Fibroblast of skin of left biceps (primary cell): Measurements from ENCODE around the gene PTPRN2.

Experiments
- DNase-seq, 2 experiments: peaks; one replicate each; pipeline ENCODE4 v3.0.0-alpha.2; 2013; ENCODE audit warnings: low read depth in 2 of 2

PTPRN2 gene

DNA sequence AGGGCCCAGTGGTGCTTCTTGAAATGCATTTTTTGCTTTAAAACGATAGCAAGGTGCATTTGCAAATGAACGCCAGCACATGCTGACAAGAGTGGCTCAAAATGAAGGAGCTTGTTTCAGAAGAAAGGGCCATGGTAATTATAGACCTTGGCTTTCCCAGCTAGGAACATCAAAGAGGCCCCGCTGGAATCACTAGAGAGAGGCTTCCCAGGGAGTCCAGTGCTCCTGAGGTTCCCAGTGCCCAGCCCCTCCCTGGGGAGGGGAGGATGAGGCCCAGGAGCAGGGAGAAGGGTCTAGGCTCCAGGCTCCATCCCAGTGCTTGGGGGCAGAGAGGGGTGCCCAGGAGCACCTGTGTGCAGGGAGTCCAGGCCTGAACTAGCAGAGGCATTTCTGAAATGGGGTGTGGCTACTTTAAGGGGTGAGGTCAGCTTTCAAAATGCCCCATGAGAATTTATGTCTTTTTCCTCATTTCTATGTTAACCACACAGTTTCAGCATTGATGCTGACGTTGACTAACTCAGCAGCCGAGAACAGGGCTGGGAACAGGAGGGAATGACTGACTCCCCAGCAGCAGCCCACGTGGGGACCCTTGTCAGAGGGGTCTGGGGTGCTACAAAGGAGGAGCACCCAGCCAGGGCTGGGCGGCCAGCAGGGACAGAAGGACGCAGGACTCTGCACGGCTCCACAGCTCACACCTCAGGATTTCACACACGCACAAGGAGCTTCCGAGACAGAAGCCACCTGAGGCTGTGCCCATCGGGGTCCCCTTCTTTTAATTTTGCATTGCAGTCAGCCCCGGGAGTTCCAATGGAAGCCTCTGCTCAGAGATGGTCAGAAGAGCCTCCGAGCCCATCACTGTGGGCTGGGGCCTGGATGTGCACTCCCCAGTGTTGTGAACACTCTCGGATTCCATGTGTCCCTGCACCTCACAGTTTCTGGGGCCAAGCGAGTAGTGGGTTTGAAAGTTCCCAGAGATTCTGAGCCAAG, 570.2 kb downstream of the PTPRN2 start:
- no peak for DNase-seq

DNA sequence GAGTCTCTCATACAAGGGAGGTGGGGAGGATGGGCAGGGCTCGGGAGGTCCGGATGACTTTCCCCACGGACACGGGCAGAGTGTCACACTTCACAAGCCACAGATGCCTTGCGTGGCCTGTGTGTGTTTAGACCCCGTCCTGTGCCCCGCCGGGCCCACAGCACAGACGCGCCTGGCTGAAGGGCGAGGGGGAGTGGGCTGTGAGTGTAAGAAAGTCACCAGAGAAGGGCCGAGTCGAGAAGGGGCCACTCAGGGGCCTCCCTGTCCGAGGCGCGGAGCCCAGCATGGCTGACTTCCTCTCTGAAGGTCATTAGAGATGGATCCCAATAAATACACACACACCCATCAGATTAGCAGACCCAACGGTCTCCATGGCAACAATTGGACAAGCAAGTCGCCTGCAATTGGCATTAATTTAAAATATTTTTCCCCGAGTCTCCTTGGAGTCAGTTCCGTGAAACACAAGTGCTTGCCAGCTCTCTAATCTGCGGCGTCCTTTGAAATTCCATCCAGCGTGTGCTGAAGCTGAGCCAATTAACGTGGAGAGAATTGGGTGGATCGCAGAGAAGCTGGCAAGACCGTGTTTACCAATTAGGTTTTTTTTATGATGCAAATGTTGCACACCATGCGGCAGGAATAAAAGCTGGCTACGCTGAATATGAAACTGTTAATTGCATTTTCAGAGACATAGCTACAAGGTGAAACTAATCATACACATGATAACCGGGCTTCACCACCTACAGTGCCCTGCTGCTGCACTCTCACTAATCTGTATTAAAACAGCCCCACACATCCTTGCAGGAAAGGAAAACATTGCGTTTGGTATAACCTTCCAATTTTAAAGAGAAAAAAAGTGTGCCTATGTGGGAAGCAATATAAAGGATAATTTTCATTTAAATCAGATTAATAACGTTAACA, 571.2 kb downstream of the PTPRN2 start:
- no peak for DNase-seq

GRCh38 chr7:158015403-158016179, 572.0 kb downstream of the PTPRN2 start:
- DNase-seq: no peak

GRCh38 chr7:158014976-158015375, 572.6 kb downstream of the PTPRN2 start:
- no peak for DNase-seq

DNA sequence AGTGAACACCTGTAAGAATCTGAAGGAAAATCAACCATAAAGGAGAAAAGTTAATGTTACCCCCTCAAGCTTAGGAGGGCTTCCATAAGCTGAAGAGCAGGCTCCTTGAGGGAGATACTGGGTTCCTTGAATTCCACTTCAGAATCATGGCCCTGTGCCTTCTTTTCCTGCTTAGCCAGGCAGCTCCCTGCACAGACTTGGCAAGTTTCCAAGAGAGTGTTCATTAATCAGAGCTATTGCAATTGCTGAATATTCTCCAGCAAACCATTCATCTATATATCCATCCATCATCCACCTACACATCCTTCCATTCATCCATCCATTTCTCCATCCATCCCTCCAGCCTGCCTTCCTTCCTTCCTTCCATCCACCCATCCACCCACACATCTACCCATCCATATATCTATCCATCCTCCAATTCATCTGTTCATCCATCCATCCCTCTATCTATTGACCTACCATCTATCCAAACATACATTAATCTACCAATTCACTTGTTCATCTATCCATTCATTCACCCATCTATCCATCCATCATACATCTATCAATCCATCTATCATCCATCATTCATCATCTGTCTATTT, 574.4 kb downstream of the PTPRN2 start:
- DNase-seq: no peak

DNA sequence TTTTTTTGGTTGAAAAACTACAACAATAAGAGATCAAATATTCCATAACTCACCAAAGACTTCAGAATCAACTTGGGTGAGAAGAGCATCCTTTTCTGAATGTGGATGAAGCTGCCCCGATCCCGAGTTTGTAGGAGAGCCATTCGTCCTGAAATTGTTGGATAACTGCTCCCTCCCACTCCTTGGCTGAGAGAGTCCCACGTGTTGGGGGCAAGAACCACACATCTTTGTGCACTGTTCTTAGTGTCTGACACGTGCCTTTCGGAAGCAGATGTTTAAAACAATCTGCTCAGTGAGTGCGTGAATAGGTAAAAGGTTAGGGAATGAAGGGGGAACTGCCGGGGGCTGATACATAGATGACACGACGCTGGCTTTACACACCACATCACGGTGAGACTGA, 575.7 kb downstream of the PTPRN2 start:
- no peak for DNase-seq

GRCh38 chr7:158010961-158011693, 576.5 kb downstream of the PTPRN2 start:
- no peak for DNase-seq

GRCh38 chr7:158009886-158010285, 577.7 kb downstream of the PTPRN2 start:
- no peak for DNase-seq

GRCh38 chr7:158008267-158008666, 579.4 kb downstream of the PTPRN2 start:
- DNase-seq: no peak

- no peak for DNase-seq
Measured at GRCh38 chr7:158007697-158008257, 579.8 kb downstream of the PTPRN2 start.

GRCh38 chr7:158006841-158007696, 580.6 kb downstream of the PTPRN2 start:
- no peak for DNase-seq

- no peak for DNase-seq
Measured at GRCh38 chr7:158005531-158005930, 582.1 kb downstream of the PTPRN2 start.

DNA sequence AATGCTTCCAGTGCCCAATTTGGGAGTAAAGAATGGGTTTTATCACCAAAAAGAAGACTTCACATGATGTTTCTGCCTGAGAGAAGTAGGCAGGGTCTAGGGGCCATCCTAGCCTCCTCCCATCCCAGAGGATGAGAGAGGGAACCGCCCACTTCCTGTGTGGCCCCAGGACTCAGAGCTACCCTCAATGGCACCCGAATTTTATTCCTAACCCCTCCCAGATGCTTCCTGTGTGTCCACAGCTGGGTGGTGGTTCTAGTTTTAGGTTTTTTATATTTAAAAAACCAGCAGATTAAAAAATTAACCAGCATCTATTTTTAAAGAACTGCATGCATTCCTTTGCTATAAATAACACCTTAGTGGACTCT, 583.5 kb downstream of the PTPRN2 start:
- no peak for DNase-seq

DNA sequence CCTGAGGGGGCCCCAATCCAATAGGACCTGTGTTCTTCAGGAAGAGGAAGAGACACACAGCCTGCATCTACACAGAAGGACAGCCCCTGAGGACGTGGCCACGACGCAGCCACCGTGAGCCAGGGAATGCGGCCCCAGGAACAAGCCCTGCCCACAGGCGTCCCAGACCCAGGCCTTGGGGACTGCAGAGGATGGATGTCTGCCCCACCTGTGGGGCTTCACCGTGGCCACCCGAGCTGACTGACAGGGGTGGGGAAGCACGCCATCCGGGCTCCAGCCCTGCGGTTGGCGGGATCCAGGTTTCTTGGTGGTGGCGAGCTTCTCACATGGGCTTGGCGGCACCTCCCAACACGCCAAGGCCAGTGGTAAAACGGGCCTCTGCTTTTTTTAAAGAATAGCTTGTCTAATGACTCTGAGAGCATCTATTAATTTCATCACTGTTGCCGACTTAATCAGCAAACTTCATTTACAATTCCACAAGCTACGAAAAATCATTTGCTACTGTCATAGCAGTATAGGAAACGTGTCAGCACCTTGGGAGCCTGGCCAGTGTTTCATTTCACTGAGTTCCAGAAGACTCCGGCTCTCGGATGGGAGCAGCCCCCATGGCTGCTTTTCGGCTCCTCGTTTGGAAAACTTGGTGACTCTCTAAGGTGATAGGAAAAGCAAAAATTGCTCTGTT, 584.0 kb downstream of the PTPRN2 start:
- no peak for DNase-seq

- DNase-seq: no peak
Measured at GRCh38 chr7:158002486-158003080, 585.0 kb downstream of the PTPRN2 start.

DNA sequence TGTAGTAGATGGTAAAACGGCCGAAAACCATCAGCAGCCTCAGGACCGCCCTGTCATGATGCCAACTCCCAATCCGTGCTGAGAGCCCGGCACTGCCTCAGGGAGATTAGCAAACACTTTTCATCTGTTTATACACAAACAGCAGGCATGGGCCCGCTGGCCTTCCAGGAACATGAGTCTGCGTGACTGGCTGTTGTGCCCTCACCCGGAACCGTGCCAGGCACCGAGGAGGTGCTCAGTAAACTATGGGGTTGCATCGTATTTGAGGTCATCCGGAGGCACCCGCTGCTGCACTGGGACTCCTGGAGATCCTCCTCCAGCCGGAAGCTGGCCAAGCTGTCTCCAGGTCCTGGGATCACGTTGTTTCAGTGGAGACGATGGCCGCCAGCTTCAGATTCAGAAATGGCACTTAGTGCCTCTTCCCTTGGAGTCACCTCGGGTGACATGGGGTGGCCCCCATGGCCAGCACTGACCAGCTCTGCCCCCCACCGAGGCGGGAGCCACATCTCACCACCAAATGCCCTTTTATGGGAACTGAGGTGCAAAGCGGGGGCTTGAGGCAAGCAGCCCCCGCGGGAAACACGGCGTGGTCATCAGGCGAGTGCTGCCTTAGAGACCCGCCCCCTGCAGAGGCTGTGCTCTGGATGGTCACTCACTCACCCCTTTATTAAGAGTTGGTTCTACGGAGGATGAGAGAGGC, 585.9 kb downstream of the PTPRN2 start:
- DNase-seq: no peak

DNA sequence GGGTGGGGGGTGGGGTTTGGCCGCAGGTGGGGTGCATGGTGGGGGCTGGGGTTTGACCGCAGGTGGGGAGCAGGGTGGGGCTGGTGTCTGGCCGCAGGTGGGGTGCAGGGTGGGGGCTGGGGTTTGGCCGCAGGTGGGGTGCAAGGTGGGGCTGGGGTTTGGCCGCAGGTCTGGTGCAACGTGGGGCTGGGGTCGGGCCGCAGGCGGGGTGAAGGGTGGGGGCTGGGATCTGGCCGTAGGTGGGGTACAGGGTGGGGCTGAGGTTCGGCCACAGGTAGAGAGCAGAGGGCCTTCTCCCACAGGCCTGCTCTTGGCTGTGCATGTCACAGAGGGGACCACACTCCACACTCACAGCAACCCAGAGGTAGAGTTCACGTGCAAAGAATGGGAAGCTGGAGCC, 586.6 kb downstream of the PTPRN2 start:
- no peak for DNase-seq

- no peak for DNase-seq
Measured at GRCh38 chr7:158000160-158000559, 587.5 kb downstream of the PTPRN2 start.
